OCI-LY7 (cell line): ENCODE measurements around the gene ARL10. TPM values are rescaled to one million over a fixed set of nuclear protein-coding genes. Genes with fewer than 3 reads are reported as not detected.

Source experiments
- BruUV-seq: library from RNA; stranded (reverse); fragments of 400-500 nt; replicated peaks from 2 replicates; lab custom pipeline; 2021; lab: Mats Ljungman, UMichigan
- CTCF ChIA-PET: fragments of 300-600 bp; sonication (Branson Sonifier 250); formaldehyde crosslinking; loops from one replicate; lab custom pipeline; 2022; ENCODE audit warnings: antibody characterized with exemption; ENCODE audit not compliant: unreplicated experiment; lab: Charles Lee
- POLR2A ChIA-PET: fragments of 300-600 bp; sonication (Branson Sonifier 250); formaldehyde crosslinking; loops from one replicate; lab custom pipeline; 2022; ENCODE audit warnings: antibody characterized with exemption; lab: Charles Lee
- DNase-seq: peaks from one replicate; pipeline ENCODE4 v3.0.0-alpha.2; 2015; ENCODE audit warnings: low spot score
- H2AFZ ChIP-seq: fragments of 200-600 bp; sonication (generic), shearing (Covaris generic); 2 replicates; pipeline ENCODE4 v1.6.1; 2014; ENCODE audit warnings: mild to moderate bottlenecking, antibody characterized with exemption, low read length, moderate library complexity
- H3K27ac ChIP-seq: fragments of 200-600 bp; sonication (generic); 2 replicates; pipeline ENCODE4 v1.5.1; 2014; ENCODE audit warnings: mixed run types, low read depth, mild to moderate bottlenecking, moderate library complexity, low read length, inconsistent platforms; ENCODE audit not compliant: poor library complexity, severe bottlenecking
- H3K36me3 ChIP-seq: fragments of 200-600 bp; sonication (generic); 2 replicates; pipeline ENCODE4 v1.6.1; 2014; ENCODE audit warnings: mild to moderate bottlenecking, antibody characterized with exemption, low read length, moderate library complexity, mixed read lengths; ENCODE audit not compliant: insufficient read depth
- H3K4me1 ChIP-seq: fragments of 200-600 bp; sonication (generic); 2 replicates; pipeline ENCODE4 v1.5.1; 2014; ENCODE audit warnings: mild to moderate bottlenecking, low read length; ENCODE audit not compliant: insufficient read depth, poor library complexity, severe bottlenecking
- H3K4me2 ChIP-seq: fragments of 200-600 bp; sonication (generic); 2 replicates; pipeline ENCODE4 v1.6.1; 2014; ENCODE audit warnings: mild to moderate bottlenecking, low read length
- H3K4me3 ChIP-seq: fragments of 200-600 bp; sonication (generic); 2 replicates; pipeline ENCODE4 v1.5.1; 2014; ENCODE audit warnings: mild to moderate bottlenecking, low read depth, low read length; ENCODE audit not compliant: poor library complexity, severe bottlenecking
- H3K79me2 ChIP-seq: fragments of 200-600 bp; sonication (generic); 2 replicates; pipeline ENCODE4 v1.6.1; 2016; ENCODE audit warnings: low read depth, mild to moderate bottlenecking, low read length, moderate library complexity, mixed read lengths; ENCODE audit not compliant: insufficient read depth
- H3K9me2 ChIP-seq: fragments of 200-600 bp; sonication (generic); 2 replicates; pipeline ENCODE4 v1.6.1; 2016; ENCODE audit warnings: mild to moderate bottlenecking, low read length, mixed read lengths; ENCODE audit not compliant: insufficient read depth
- H3K9me3 ChIP-seq: fragments of 200-600 bp; sonication (generic); 2 replicates; pipeline ENCODE4 v1.6.1; 2014; ENCODE audit warnings: mild to moderate bottlenecking, mixed run types, low read length, mixed read lengths
- H4K20me1 ChIP-seq: fragments of 200-600 bp; sonication (generic); 2 replicates; pipeline ENCODE4 v1.6.1; 2014; ENCODE audit warnings: mild to moderate bottlenecking, antibody characterized with exemption, low read length, moderate library complexity, mixed read lengths; ENCODE audit not compliant: insufficient read depth
- EZH2phosphoT487 ChIP-seq: fragments of 200-600 bp; sonication (generic); IDR thresholded peaks from 2 replicates; pipeline ENCODE4 v1.6.1; 2018; ENCODE audit warnings: low read depth, borderline replicate concordance, mild to moderate bottlenecking, mixed run types, antibody characterized with exemption, low read length, moderate library complexity, mixed read lengths
- intact Hi-C: fragments of 100-400 bp; cut with micrococcal nuclease; formaldehyde crosslinking; loops from one replicate; pipeline ENCODE4 v1.10.0; 2022; ENCODE audit not compliant: unreplicated experiment
- total RNA-seq, 2 experiments: library from RNA; depleted of rRNA in 1 of 2; stranded (reverse); fragments of >200 nt in 1 of 2; shearing (Covaris generic) in 1 of 2; gene quantifications; 2 replicates each; pipeline ENCODE4 v1.2.3, GENCODE V29; 2014 to 2022
- TF ChIP-seq, protein P1 (sequence below): fragments of 200-600 bp; sonication (generic); conservative IDR thresholded peaks from 2 replicates; pipeline ENCODE4 v1.5.1; 2014; ENCODE audit warnings: mild to moderate bottlenecking, antibody characterized with exemption, low read length, moderate library complexity, mixed read lengths

ARL10 gene
- total RNA-seq, 2 experiments from 2014 or later = 0.06 TPM; not detected in 1

DNA sequence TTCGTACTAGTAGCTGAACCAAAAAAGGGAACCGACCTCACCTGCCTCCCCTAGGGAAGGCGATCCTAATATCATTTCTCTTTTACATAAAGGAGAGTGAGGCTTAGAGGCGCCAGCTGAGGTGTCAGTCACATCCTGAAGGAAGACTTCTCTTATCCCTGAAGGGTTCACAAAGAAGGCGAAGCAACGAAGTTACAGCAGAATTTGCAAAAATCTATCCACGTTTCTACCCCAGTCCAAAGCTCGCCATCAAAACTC, 3.1 kb upstream of the ARL10 start:
- no peak overlapping the region for H3K27ac ChIP-seq
- H3K79me2 ChIP-seq = peaks cover 23% of the 10 kb centered on the region
- peak overlapping the region; percentile 93 for H2AFZ ChIP-seq
- no peaks in the 10 kb centered on the region for H3K9me2 ChIP-seq
- no peaks in the 10 kb centered on the region for H4K20me1 ChIP-seq
- BruUV-seq = no TSS peak
- H3K4me3 ChIP-seq = peak overlapping the region; percentile 91
- CTCF ChIA-PET = interaction anchor here (0.6 kb wide), 2 partner anchors 19 to 21 kb away, joined by 3 to 9 read pairs; no protein-coding TSS in a partner anchor
- DNase-seq = peak; percentile 53
- intact Hi-C loops = no loop called here
- POLR2A ChIA-PET = interaction anchor here (0.5 to 2.5 kb wide), 12 partner anchors 8 to 1791 kb away, joined by 3 to 9 read pairs (median 4); partner anchors contain the start of genes HIGD2A, NHP2, NOP16 and RNF44
- H3K4me2 ChIP-seq = peak overlapping the region; percentile 93
- peaks cover 24% of the 10 kb centered on the region for H3K36me3 ChIP-seq
- H3K9me3 ChIP-seq = no peaks in the 10 kb centered on the region
- H3K4me1 ChIP-seq = peaks cover 21% of the 10 kb centered on the region
- TF ChIP-seq, protein P1, sequence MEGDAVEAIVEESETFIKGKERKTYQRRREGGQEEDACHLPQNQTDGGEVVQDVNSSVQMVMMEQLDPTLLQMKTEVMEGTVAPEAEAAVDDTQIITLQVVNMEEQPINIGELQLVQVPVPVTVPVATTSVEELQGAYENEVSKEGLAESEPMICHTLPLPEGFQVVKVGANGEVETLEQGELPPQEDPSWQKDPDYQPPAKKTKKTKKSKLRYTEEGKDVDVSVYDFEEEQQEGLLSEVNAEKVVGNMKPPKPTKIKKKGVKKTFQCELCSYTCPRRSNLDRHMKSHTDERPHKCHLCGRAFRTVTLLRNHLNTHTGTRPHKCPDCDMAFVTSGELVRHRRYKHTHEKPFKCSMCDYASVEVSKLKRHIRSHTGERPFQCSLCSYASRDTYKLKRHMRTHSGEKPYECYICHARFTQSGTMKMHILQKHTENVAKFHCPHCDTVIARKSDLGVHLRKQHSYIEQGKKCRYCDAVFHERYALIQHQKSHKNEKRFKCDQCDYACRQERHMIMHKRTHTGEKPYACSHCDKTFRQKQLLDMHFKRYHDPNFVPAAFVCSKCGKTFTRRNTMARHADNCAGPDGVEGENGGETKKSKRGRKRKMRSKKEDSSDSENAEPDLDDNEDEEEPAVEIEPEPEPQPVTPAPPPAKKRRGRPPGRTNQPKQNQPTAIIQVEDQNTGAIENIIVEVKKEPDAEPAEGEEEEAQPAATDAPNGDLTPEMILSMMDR = no peak
- no peak for TF ChIP-seq EZH2phosphoT487

DNA sequence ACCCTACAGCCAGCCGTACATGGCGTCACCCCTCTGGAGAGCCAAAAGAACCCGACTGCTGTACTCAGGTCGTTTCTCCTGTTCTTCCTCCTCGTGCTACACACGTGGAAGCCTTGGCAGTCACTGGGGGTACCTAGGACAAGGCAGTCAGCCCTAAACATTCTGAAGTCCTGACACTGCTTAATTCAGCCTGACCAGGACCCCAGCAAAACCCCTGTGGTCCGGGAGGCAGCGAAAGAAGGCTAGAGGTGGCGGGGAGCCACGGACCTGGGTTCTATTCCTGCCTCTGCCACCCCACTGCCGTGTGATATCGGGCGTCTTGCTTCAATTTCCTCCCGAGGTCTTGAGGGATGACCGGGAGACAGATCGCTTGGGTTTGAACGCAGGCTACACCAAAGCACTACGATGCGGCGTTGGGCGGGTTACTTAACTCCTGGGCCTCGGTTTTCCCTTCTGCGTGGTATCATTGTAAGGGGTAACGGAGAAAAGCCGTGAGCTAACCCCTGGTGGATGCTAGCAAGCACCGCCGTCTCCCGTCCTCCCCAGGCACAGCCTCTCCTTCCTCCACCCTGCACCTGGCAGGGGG, 429 bp upstream of the ARL10 start:
- no peak overlapping the region for H3K27ac ChIP-seq

More for the DNA sequence above, 429 bp upstream of the ARL10 start:
- DNase-seq = no peak
- Histone ChIP-seq H3K4me1 (peaks cover 16% of the 10 kb centered on the region), H3K9me3 (no peaks in the 10 kb centered on the region), H3K9me2 (no peaks in the 10 kb centered on the region), H4K20me1 (no peaks in the 10 kb centered on the region), H2AFZ (no peak overlapping the region), H3K4me2 (peak overlapping the region; percentile 41; the same call in 1 of the 2 replicates), H3K36me3 (peaks cover under 1% of the 10 kb centered on the region; the same call in 1 of the 2 replicates), H3K79me2 (peaks cover 14% of the 10 kb centered on the region), H3K4me3 (no peak overlapping the region)
- ChIA-PET CTCF (no interaction called here), POLR2A (no interaction called here)
- intact Hi-C loops = no loop called here
- no TSS peak for BruUV-seq
- TF ChIP-seq, protein P1 = no peak
- no peak for TF ChIP-seq EZH2phosphoT487
